ENCODE results near the gene PYGM.

- no peak for TF ChIP-seq POLR2AphosphoS5 (IDR thresholded peaks at IDR 0.05)
- no peak for TF ChIP-seq POLR2A (IDR thresholded peaks at IDR 0.05)
Observed at GRCh38 chr11:64753019-64753379, 6.8 kb downstream of the PYGM start.

Data from prostate gland (tissue), 1 donor.